Aorta (tissue), 5 donors: ENCODE measurements around the gene BCL6. TPM values are rescaled to one million over a fixed set of nuclear protein-coding genes. Genes with fewer than 3 reads are reported as not detected.

ENCODE experiments used
- ATAC-seq: fragments of 200-7000 bp; cut with Tn5 transposase; one replicate; pipeline ENCODE4 v1.9.1; 2022; ENCODE audit warnings: moderate library complexity; ENCODE audit not compliant: low FRiP score
- DNase-seq, 2 donors: peaks; one replicate each; pipeline ENCODE4 v3.0.0-alpha.2; 2020
- H3K27ac ChIP-seq, 2 donors: one replicate each; pipeline ENCODE4 v1.5.1; 2013; ENCODE audit warnings: low read length in 2 of 2, mild to moderate bottlenecking in 2 of 2, moderate library complexity in 2 of 2, control low read depth in 1 of 2, inconsistent platforms in 1 of 2, low read depth in 1 of 2
- H3K27me3 ChIP-seq, 2 donors: one replicate each; pipeline ENCODE4 v1.6.1; 2013; ENCODE audit warnings: control low read depth in 1 of 2, low read length in 1 of 2, mild to moderate bottlenecking in 1 of 2, moderate library complexity in 1 of 2; ENCODE audit not compliant: insufficient read depth in 2 of 2, control insufficient read depth in 1 of 2
- H3K36me3 ChIP-seq, 2 donors: one replicate each; pipeline ENCODE4 v1.6.1; 2013; ENCODE audit warnings: control low read depth in 1 of 2, low read length in 1 of 2, mild to moderate bottlenecking in 1 of 2; ENCODE audit not compliant: insufficient read depth in 2 of 2, control insufficient read depth in 1 of 2
- H3K4me1 ChIP-seq, 2 donors: one replicate each; pipeline ENCODE4 v1.6.1; 2013; ENCODE audit warnings: low read length in 2 of 2, control low read depth in 1 of 2, mild to moderate bottlenecking in 1 of 2, moderate library complexity in 1 of 2; ENCODE audit not compliant: insufficient read depth in 2 of 2, control insufficient read depth in 1 of 2
- H3K4me3 ChIP-seq, 2 donors: one replicate each; pipeline ENCODE4 v1.5.1; 2013; ENCODE audit warnings: low read length in 2 of 2, control low read depth in 1 of 2, mild to moderate bottlenecking in 1 of 2
- H3K9me3 ChIP-seq: one replicate; pipeline ENCODE4 v1.6.1; 2013; ENCODE audit warnings: mild to moderate bottlenecking, low read length; ENCODE audit not compliant: control insufficient read depth
- WGBS, 2 donors: extraction: QIAGEN DNeasy Blood & Tissue Kit; methylation state at CpG; one replicate each; pipeline ENCODE4 v1.1.7; 2013; 5-methylcytosine and 5-hydroxymethylcytosine counted together
- intact Hi-C, 2 donors: fragments of 100-400 bp; cut with DNase I; formaldehyde crosslinking; loops; one replicate each; pipeline versions ENCODE4 v1.14.2 to v1.15.0; 2022
- polyA plus RNA-seq, 2 donors: library from polyadenylated mRNA; stranded (reverse); fragments of 200-250 nt; gene quantifications; one replicate each; pipeline ENCODE4 v1.2.3, GENCODE V29; 2013
- total RNA-seq, 2 donors: library from RNA; stranded (reverse); fragmentation: NEBNext Ultra II Directional; extraction: Animal tissue kit (Norgen Biotek cat#: 25700); gene quantifications; one replicate each; pipeline ENCODE4 v1.2.1, GENCODE V29; 2021
- donor health status: healthy with polysubstance abuse.
- donor health status: Bipolar disorder and iron deficiency.
- donor health status: DM: no; HTN: no; CAD: no.
- donor health status: DM: no; HTN: no; CAD: no.
- donor health status: DM: yes; HTN: yes; CAD: no.

The BCL6 gene
- total and polyA plus RNA-seq, 4 donors = 16.7 to 154 (median 98.5) TPM

- H3K27me3 ChIP-seq = no peaks in the 10 kb centered on the region
- no peak for ATAC-seq
- no peak within 1 kb of the TSS for H3K27ac ChIP-seq
- no peak within 1 kb of the TSS for H3K4me3 ChIP-seq
- intact Hi-C loops = no loop called here
- no peak for DNase-seq
- H3K36me3 ChIP-seq = no peaks in the 10 kb centered on the region
- H3K4me1 ChIP-seq = no peaks in the 10 kb centered on the region
- H3K9me3 ChIP-seq = no peaks in the 10 kb centered on the region
- WGBS, 2 donors = 55 to 57% methylated on average over 4 of the region's 4 CpGs
These were observed 42.7 kb downstream of the BCL6 start, which contains the start of gene RTP2 for GRCh38 chr3:187702507-187703033. Gene RTP2, minus strand, starts transcription at chr3:187702557. Its CDS starts 429 bp downstream, at chr3:187702128.

- DNase-seq (no peak), ATAC-seq (no peak)
- no peaks in the 10 kb centered on the region for H3K36me3 ChIP-seq
- H3K27me3 ChIP-seq = no peaks in the 10 kb centered on the region
- H3K4me1 ChIP-seq = no peaks in the 10 kb centered on the region
- 95 to 97% methylated on average over 2 of the region's 2 CpGs for WGBS, 2 donors
- H3K4me3 ChIP-seq = no peak overlapping the region
- no peaks in the 10 kb centered on the region for H3K9me3 ChIP-seq
- intact Hi-C loops = no loop called here
- no peak overlapping the region for H3K27ac ChIP-seq
These were observed 45.0 kb downstream of the BCL6 start for GRCh38 chr3:187700249-187700648.

GRCh38 chr3:187698499-187699399 is 46.5 kb downstream of the BCL6 start:
- Histone ChIP-seq H3K27me3 (no peaks in the 10 kb centered on the region), H3K9me3 (no peaks in the 10 kb centered on the region), H3K27ac (no peak overlapping the region), H3K4me3 (no peak overlapping the region), H3K4me1 (no peaks in the 10 kb centered on the region), H3K36me3 (no peaks in the 10 kb centered on the region)
- intact Hi-C loops = no loop called here
- WGBS, 2 donors = 92 to 93% methylated on average over 35 to 41 of the region's 42 CpGs
- no peak for DNase-seq
- no peak for ATAC-seq

DNA sequence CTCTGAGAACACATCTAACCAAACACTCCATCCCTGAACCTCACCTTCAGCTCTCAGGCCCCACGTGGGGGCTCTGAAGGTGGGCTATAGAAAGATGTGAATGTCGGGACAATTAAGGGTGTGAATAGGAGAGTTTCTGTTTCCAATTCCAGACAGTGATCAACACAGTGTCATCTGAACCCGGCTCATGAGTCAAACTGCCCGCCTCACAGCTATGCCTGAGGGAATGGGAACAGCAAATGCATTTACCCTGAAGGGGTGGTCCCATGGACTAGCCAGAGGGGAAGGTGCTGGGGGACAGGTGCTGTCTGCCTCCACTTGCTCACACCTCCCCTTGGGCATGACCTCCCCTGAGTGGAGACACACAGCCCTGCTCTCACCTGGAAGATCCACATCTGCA is 49.2 kb downstream of the BCL6 start:
- intact Hi-C loops = no loop called here

GRCh38 chr3:187695449-187695848 is 49.8 kb downstream of the BCL6 start:
- Histone ChIP-seq H3K9me3 (no peaks in the 10 kb centered on the region), H3K4me3 (no peak overlapping the region), H3K27ac (no peak overlapping the region), H3K27me3 (no peaks in the 10 kb centered on the region), H3K36me3 (no peaks in the 10 kb centered on the region), H3K4me1 (no peaks in the 10 kb centered on the region)
- intact Hi-C loops = no loop called here
- no peak for ATAC-seq
- WGBS, 2 donors = 78 to 84% methylated on average over 4 of the region's 4 CpGs
- no peak for DNase-seq

More for the DNA sequence above, 49.2 kb downstream of the BCL6 start:
- no peak overlapping the region for H3K4me3 ChIP-seq
- no peaks in the 10 kb centered on the region for H3K9me3 ChIP-seq
- no peak overlapping the region for H3K27ac ChIP-seq
- no peaks in the 10 kb centered on the region for H3K27me3 ChIP-seq
- H3K4me1 ChIP-seq = no peaks in the 10 kb centered on the region
- DNase-seq = no peak
- 54% methylated on average over 4 of the region's 4 CpGs for WGBS, 2 donors
- no peaks in the 10 kb centered on the region for H3K36me3 ChIP-seq
- peak; percentile 12 for ATAC-seq

- intact Hi-C loops = no loop called here
- Histone ChIP-seq H3K4me1 (no peaks in the 10 kb centered on the region), H3K27me3 (no peaks in the 10 kb centered on the region), H3K9me3 (no peaks in the 10 kb centered on the region), H3K36me3 (no peaks in the 10 kb centered on the region), H3K27ac (no peak overlapping the region), H3K4me3 (no peak overlapping the region)
- no peak for DNase-seq
- WGBS, 2 donors = 45 to 65% methylated on average over 3 of the region's 3 CpGs
- ATAC-seq = no peak
These were observed 50.5 kb downstream of the BCL6 start for GRCh38 chr3:187694801-187695200.

- ATAC-seq (no peak), DNase-seq (no peak)
- WGBS, 2 donors = 93 to 95% methylated on average over 1 of the region's 1 CpG
- Histone ChIP-seq H3K36me3 (no peaks in the 10 kb centered on the region), H3K27me3 (no peaks in the 10 kb centered on the region), H3K27ac (no peak overlapping the region), H3K9me3 (no peaks in the 10 kb centered on the region), H3K4me1 (no peaks in the 10 kb centered on the region), H3K4me3 (no peak overlapping the region)
- intact Hi-C loops = no loop called here
These were observed 51.8 kb downstream of the BCL6 start for GRCh38 chr3:187693431-187693830.

- no peaks in the 10 kb centered on the region for H3K36me3 ChIP-seq
- H3K27me3 ChIP-seq = no peaks in the 10 kb centered on the region
- no peak for DNase-seq
- no peak overlapping the region for H3K27ac ChIP-seq
- ATAC-seq = no peak
- 68 to 73% methylated on average over 4 of the region's 4 CpGs for WGBS, 2 donors
- intact Hi-C loops = no loop called here
- H3K9me3 ChIP-seq = peaks cover 2% of the 10 kb centered on the region
- H3K4me3 ChIP-seq = no peak overlapping the region
- H3K4me1 ChIP-seq = no peaks in the 10 kb centered on the region
These were observed 55.3 kb downstream of the BCL6 start for GRCh38 chr3:187689984-187690383.
